ENCODE results near the gene HNRNPA1L2. TPM values are rescaled to one million over a fixed set of nuclear protein-coding genes. Genes with fewer than 3 reads are reported as not detected.
"Not testable (repeated sequence)": the region's sequence is repeated elsewhere in the genome, so short reads cannot be mapped to it uniquely, and the experiment has no call there.

Gene HNRNPA1L2
- total and polyA plus RNA-seq, 2 donors, result 4.3 to 11.2 TPM

DNA sequence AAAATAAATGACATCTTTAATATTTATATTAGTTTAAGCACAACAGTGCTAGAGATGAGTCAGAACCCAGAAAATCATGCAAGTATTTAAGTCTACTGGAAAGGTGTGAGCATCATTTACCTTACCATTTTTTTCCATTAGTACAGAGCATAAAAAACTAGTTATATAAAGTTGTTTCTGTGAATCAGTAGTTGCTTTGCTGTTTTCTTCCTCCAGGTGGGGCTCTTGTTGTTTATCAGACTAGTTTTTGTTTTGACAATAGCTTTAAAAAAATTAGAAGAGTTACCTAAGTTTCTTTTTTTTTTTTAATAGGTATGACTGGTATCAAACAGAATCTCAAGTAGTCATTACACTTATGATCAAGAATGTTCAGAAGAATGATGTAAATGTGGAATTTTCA is 23.1 kb downstream of the HNRNPA1L2 start:
- no peak for DNase-seq (ENCODE audit: extremely low spot score)
- H3K4me1 ChIP-seq (ENCODE audit: insufficient read depth), result no peaks in the 10 kb centered on the region
- H3K27ac ChIP-seq (ENCODE audit: low read depth), result no peak overlapping the region
- no peak overlapping the region for H3K4me3 ChIP-seq (ENCODE audit: low read depth, low read length)
- H3K36me3 ChIP-seq (ENCODE audit: insufficient read depth), result peaks cover 1% of the 10 kb centered on the region

DNA sequence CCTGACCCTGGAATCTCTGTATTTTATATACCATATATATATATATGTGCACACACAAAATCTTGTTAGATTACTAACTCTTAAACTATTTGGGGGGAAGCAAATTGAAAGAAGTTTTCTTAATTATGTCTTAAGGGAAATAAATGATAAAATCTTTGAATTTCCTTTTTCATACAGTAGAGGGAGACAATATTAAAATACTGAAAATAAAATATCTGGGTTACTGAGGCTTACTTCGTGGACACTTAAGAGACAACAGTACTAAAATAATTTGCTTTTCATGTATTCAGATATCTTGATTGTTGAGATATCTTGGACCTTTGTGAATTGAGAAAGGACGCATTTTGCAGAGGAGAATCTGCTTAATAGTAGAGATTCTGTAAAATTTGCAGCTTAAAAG is 27.4 kb downstream of the HNRNPA1L2 start:
- peaks cover 1% of the 10 kb centered on the region for H3K36me3 ChIP-seq (ENCODE audit: insufficient read depth)
- H3K27ac ChIP-seq (ENCODE audit: low read depth), result no peak overlapping the region
- H3K4me3 ChIP-seq (ENCODE audit: low read depth, low read length), result no peak overlapping the region
- DNase-seq (ENCODE audit: extremely low spot score), result no peak
- H3K4me1 ChIP-seq (ENCODE audit: insufficient read depth), result no peaks in the 10 kb centered on the region
- 79% methylated on average over 2 of the region's 2 CpGs for WGBS

DNA sequence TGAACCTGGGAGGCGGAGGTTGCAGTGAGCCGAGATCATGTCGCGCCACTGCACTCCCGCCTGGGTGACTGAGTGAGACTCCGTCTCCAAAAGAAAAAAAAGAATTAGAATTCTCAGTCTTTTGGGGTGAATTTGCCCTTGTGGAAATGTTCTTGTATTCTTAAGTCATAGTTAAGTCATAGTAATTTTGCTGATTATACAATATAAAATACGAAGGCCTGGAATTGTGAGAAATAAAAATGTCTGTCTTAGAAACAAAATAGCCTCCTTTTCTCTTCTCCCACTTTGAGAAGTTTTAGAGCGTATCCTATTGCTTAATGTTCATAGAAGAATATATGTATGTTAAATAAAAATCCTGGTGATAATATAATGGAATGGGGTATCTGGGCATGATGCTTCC is 28.5 kb downstream of the HNRNPA1L2 start:
- H3K4me3 ChIP-seq (ENCODE audit: low read depth, low read length), result no peak overlapping the region
- no peak for DNase-seq (ENCODE audit: extremely low spot score)
- WGBS, result 97% methylated on average over 8 of the region's 8 CpGs
- peaks cover 1% of the 10 kb centered on the region for H3K36me3 ChIP-seq (ENCODE audit: insufficient read depth)
- H3K27ac ChIP-seq (ENCODE audit: low read depth), result no peak overlapping the region
- no peaks in the 10 kb centered on the region for H3K4me1 ChIP-seq (ENCODE audit: insufficient read depth)

DNA sequence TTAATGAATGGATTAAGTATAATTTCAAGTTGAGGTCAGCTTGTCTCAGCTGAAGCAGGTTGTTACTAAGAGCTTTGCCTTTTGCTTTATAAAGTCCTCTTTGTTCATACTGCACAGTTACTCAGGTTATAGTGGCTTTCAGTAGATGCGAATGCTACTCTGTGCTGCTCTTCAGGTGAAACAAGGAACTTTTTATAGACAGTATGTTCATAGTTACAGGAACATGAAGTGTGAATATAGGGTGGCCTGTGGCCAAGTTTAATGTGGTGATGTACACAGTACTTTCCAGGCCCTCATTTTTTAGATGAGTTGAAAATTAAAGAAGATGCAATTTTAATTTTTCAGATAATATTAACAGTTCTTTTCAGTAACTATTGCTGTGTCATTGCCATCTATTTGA is 31.2 kb downstream of the HNRNPA1L2 start:
- no peaks in the 10 kb centered on the region for H3K4me1 ChIP-seq (ENCODE audit: insufficient read depth)
- H3K36me3 ChIP-seq (ENCODE audit: insufficient read depth), result no peaks in the 10 kb centered on the region
- no peak overlapping the region for H3K4me3 ChIP-seq (ENCODE audit: low read depth, low read length)
- WGBS, result 96% methylated on average over 1 of the region's 1 CpG
- H3K27ac ChIP-seq (ENCODE audit: low read depth), result no peak overlapping the region
- no peak for DNase-seq (ENCODE audit: extremely low spot score)

DNA sequence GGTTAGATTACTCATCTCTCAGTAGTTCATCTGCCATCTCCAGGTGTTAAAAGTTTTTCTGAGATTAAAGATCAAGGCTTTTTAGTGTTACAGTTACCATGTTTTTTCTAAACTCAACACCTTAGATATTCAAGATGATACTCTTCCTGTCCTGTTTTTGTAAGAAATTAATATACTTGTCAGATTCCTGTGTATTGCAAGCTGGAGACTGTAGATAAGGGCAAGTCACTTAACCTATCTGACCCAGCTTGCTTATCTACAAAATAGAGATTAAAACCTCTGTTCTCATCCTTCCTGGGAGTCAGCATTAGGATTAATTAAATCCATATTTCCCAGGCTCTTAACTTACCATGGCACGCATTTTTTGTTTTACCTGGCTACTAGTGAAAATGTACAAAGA is 35.6 kb downstream of the HNRNPA1L2 start:
- Histone ChIP-seq H3K4me3 (ENCODE audit: low read depth, low read length) (no peak overlapping the region), H3K27ac (ENCODE audit: low read depth) (no peak overlapping the region), H3K36me3 (ENCODE audit: insufficient read depth) (no peaks in the 10 kb centered on the region), H3K4me1 (ENCODE audit: insufficient read depth) (no peaks in the 10 kb centered on the region)
- DNase-seq (ENCODE audit: extremely low spot score), result no peak
- WGBS, result 93% methylated on average over 1 of the region's 1 CpG

DNA sequence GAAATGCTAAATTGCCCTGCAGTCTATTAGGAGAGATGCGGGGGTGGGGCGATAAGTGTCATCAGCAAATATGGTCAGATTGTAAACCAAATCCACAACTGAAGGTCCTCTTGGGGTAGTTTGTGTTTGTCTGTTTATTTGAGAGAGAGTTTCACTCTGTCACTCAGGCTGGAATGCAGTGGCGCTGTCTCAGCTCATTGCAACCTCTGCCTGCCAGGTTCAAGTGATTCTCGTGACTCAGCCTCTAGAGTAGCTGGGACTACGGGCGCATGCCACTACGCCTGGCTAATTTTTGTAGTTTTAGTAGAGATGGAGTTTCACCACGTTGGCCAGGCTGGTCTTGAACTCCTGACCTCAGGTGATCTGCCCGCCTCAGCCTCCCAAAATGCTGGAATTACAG is 43.6 kb downstream of the HNRNPA1L2 start:
- 96% methylated on average over 9 of the region's 9 CpGs for WGBS
- not testable (repeated sequence) for H3K36me3 ChIP-seq (ENCODE audit: insufficient read depth); H3K27ac ChIP-seq (ENCODE audit: low read depth); H3K4me3 ChIP-seq (ENCODE audit: low read depth, low read length); DNase-seq (ENCODE audit: extremely low spot score); H3K4me1 ChIP-seq (ENCODE audit: insufficient read depth)

DNA sequence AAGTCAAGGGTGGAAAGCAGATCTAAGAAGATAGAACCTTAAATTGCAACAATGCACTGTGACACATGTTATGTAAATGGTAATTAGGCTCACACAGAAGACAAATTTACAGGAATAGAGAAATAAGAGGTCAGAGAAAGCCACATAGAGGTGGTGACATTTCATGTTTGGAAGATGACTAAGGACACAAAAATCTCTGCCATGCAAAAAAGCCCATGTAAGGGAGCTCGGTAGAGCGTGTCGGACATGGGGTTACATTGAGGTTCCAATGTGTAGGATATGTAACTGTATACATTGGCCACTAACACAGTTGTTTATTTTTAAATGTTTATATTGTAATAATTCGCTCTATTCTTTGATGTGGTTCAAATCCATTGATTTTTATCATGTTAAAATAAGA is 44.1 kb downstream of the HNRNPA1L2 start:
- Histone ChIP-seq H3K36me3 (ENCODE audit: insufficient read depth) (peaks cover 5% of the 10 kb centered on the region), H3K4me1 (ENCODE audit: insufficient read depth) (no peaks in the 10 kb centered on the region), H3K27ac (ENCODE audit: low read depth) (no peak overlapping the region), H3K4me3 (ENCODE audit: low read depth, low read length) (no peak overlapping the region)
- DNase-seq (ENCODE audit: extremely low spot score), result no peak
- 80% methylated on average over 4 of the region's 4 CpGs for WGBS

Other genes with a start within 250 kb of the HNRNPA1L2 start
- gene THSD1, start 236.3 kb upstream of the HNRNPA1L2 start, total RNA-seq, result 15.1 TPM
- gene THSD1, start 236.3 kb upstream of the HNRNPA1L2 start, polyA plus RNA-seq, result 7.3 TPM
- 118 TPM for gene VPS36, start 191.8 kb upstream of the HNRNPA1L2 start, total RNA-seq
- 29.3 TPM for gene VPS36, start 191.8 kb upstream of the HNRNPA1L2 start, polyA plus RNA-seq
- 42.1 TPM for gene CKAP2, start 187.0 kb upstream of the HNRNPA1L2 start, total RNA-seq
- gene CKAP2, start 187.0 kb upstream of the HNRNPA1L2 start, polyA plus RNA-seq, result 4.2 TPM
- 58.4 TPM for gene SUGT1, start 10.4 kb downstream of the HNRNPA1L2 start, total RNA-seq
- gene SUGT1, start 10.4 kb downstream of the HNRNPA1L2 start, polyA plus RNA-seq, result 27.4 TPM
- gene CNMD, start 97.4 kb downstream of the HNRNPA1L2 start, total RNA-seq, result 0.42 TPM
- not detected for gene CNMD, start 97.4 kb downstream of the HNRNPA1L2 start, polyA plus RNA-seq
- 1.0 TPM for gene PCDH8, start 206.2 kb downstream of the HNRNPA1L2 start, total RNA-seq
- 0.09 TPM for gene PCDH8, start 206.2 kb downstream of the HNRNPA1L2 start, polyA plus RNA-seq